Upper lobe of left lung (tissue), 6 donors: ENCODE measurements around the gene PCDH1. TPM values are rescaled to one million over a fixed set of nuclear protein-coding genes. Genes with fewer than 3 reads are reported as not detected.
A peak's percentile ranks its signal among the peaks of the same experiment; 100 is the strongest.

Experiments used
- ATAC-seq, 2 donors: fragments of 200-7000 bp; cut with Tn5 transposase; one replicate each; pipeline ENCODE4 v1.9.1; 2022; ENCODE audit warnings: mild to moderate bottlenecking in 2 of 2, moderate library complexity in 2 of 2; ENCODE audit not compliant: low FRiP score in 2 of 2
- DNase-seq, 2 donors: peaks; one replicate each; pipeline ENCODE4 v3.0.0-alpha.2; 2019 to 2020
- H3K27ac ChIP-seq, 4 donors: fragments of 200-600 bp; sonication (generic); one replicate each; pipeline ENCODE4 v1.5.1; 2016 to 2019
- H3K27me3 ChIP-seq, 4 donors: fragments of 200-600 bp; sonication (generic); one replicate each; pipeline ENCODE4 v1.5.1; 2017 to 2019
- H3K36me3 ChIP-seq, 4 donors: fragments of 200-600 bp; sonication (generic); one replicate each; pipeline ENCODE4 v1.5.1; 2016 to 2019
- H3K4me1 ChIP-seq, 4 donors: fragments of 200-600 bp; sonication (generic); one replicate each; pipeline ENCODE4 v1.5.1; 2018 to 2019
- H3K4me3 ChIP-seq, 4 donors: fragments of 200-600 bp; sonication (generic); one replicate each; pipeline ENCODE4 v1.5.1; 2017 to 2019; ENCODE audit warnings: mild to moderate bottlenecking in 2 of 4, moderate library complexity in 1 of 4
- H3K9me3 ChIP-seq, 4 donors: fragments of 200-600 bp; sonication (generic); one replicate each; pipeline ENCODE4 v1.5.1; 2018 to 2019
- EP300 ChIP-seq, 4 donors: sonication (generic); formaldehyde crosslinking; IDR thresholded peaks; one replicate each; pipeline ENCODE4 v1.5.1; 2017; ENCODE audit warnings: antibody characterized with exemption in 4 of 4, control low read depth in 2 of 4
- POLR2A ChIP-seq, 4 donors: fragments of 450-650 bp; IDR thresholded peaks; one replicate each; pipeline ENCODE4 v1.5.1; 2016 to 2017; ENCODE audit warnings: antibody characterized with exemption in 4 of 4, mild to moderate bottlenecking in 2 of 4
- POLR2AphosphoS5 ChIP-seq, 2 donors: sonication (generic); formaldehyde crosslinking; IDR thresholded peaks; one replicate each; pipeline ENCODE4 v1.5.1; 2017; ENCODE audit warnings: antibody characterized with exemption in 2 of 2
- WGBS, 2 donors: methylation state at CpG; one replicate each; pipeline ENCODE4 v1.1.5; 2017 to 2018; 5-methylcytosine and 5-hydroxymethylcytosine counted together
- total RNA-seq, 6 donors: library from RNA; depleted of rRNA in 4 of 6; stranded (reverse); fragments of >200 nt in 4 of 6; gene quantifications; one replicate each; pipeline versions ENCODE4 v1.1.0 to v1.2.1, GENCODE V29; 2016 to 2021
- TF ChIP-seq, protein P1 (sequence below), 6 experiments: fragments of 450-650 bp in 4 of 6; fragments of 200-600 bp in 2 of 6; sonication (generic) in 2 of 6; IDR thresholded peaks; one replicate each; pipeline ENCODE4 v1.5.1; 2016 to 2019; ENCODE audit warnings: antibody characterized with exemption in 6 of 6
- donor health status: DM: no; HTN: no; CAD: no; lungs with moderate emphysema.
- donor health status: DM: no; HTN: yes; CAD: no; lungs with severe emphysema.

Gene PCDH1
- total RNA-seq, 6 donors from 2014 or later: 41.3 to 133 (median 81.6) TPM

DNA sequence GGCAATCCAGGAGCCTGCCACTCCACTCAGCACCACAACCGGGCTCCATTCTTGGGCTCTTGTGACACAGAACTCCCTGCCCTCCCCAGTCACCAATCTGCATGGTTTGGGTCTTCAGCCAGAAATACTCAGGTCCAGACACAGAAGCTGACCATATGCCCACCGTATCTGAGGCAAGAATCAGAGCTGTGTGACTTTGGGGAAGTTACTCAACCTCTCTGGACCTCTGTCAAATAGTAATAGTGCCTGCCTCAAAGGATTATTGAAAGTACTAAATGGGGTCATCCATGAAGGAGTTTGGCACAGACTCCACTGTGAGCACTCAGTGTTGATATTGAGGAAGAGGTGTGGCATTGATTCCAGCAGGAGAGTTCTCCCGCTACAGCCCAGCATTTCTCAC lies 67.5 kb downstream of the PCDH1 start:
- TF ChIP-seq POLR2A (IDR thresholded peaks at IDR 0.05) (no peak), POLR2AphosphoS5 (IDR thresholded peaks at IDR 0.05) (no peak), EP300 (IDR thresholded peaks at IDR 0.05) (no peak)
- TF ChIP-seq, protein P1, sequence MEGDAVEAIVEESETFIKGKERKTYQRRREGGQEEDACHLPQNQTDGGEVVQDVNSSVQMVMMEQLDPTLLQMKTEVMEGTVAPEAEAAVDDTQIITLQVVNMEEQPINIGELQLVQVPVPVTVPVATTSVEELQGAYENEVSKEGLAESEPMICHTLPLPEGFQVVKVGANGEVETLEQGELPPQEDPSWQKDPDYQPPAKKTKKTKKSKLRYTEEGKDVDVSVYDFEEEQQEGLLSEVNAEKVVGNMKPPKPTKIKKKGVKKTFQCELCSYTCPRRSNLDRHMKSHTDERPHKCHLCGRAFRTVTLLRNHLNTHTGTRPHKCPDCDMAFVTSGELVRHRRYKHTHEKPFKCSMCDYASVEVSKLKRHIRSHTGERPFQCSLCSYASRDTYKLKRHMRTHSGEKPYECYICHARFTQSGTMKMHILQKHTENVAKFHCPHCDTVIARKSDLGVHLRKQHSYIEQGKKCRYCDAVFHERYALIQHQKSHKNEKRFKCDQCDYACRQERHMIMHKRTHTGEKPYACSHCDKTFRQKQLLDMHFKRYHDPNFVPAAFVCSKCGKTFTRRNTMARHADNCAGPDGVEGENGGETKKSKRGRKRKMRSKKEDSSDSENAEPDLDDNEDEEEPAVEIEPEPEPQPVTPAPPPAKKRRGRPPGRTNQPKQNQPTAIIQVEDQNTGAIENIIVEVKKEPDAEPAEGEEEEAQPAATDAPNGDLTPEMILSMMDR (IDR thresholded peaks at IDR 0.05): no peak
- Histone ChIP-seq H3K9me3 (no peaks in the 10 kb centered on the region), H3K4me1 (peaks cover 15 to 19% (median 16%) of the 10 kb centered on the region in 4 donors), H3K4me3 (no peak overlapping the region), H3K36me3 (no peaks in the 10 kb centered on the region), H3K27me3 (no peaks in the 10 kb centered on the region), H3K27ac (no peak overlapping the region)
- WGBS, 2 donors: 70 to 83% methylated on average over 3 of the region's 3 CpGs
- DNase-seq (no peak), ATAC-seq (no peak)

DNA sequence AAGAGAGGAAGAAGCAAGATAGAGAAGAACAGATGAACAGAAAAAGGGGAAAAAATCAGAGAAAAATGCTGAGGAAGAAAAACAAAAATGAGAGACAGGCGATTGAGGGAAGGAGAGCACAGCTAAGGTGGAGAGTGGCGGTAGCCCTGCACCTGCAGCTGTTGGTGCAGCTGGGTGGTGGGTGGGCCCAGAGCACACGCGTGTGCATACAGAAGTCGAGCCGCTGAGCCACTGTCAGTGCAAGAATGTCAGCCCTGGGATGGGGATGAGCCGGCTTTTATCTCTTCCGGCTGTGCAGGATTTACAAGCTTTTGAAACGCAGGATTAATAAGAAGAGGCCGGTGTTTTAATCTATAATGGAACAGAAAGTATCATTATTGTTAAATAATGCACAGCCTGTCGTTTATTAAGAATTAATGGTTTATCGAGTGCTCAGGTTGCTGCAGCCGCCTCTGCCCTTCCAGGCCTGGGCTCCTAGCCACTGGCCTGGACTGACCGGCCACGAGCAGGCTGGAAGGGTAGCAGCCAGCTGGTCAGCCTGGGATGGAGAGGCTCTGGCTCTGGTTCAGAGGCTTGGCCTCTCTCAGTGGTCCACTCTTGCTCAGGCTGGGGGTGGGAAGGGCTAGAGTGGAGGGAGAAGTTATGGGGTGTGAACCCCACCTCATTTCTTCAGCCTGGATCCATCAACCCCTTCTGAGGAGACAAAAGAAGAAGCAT lies 68.7 kb downstream of the PCDH1 start:
- TF ChIP-seq POLR2A (IDR thresholded peaks at IDR 0.05) (no peak), POLR2AphosphoS5 (IDR thresholded peaks at IDR 0.05) (no peak), EP300 (IDR thresholded peaks at IDR 0.05) (no peak)
- TF ChIP-seq, protein P1 (IDR thresholded peaks at IDR 0.05): no peak
- no peaks in the 10 kb centered on the region for H3K36me3 ChIP-seq
- DNase-seq (no peak), ATAC-seq (no peak)
- H3K9me3 ChIP-seq: no peaks in the 10 kb centered on the region
- H3K4me1 ChIP-seq: peaks cover 20 to 26% (median 24%) of the 10 kb centered on the region in 4 donors
- 80 to 81% methylated on average over 15 of the region's 15 CpGs for WGBS, 2 donors
- H3K4me3 ChIP-seq: no peak overlapping the region
- H3K27me3 ChIP-seq: no peaks in the 10 kb centered on the region
- H3K27ac ChIP-seq: no peak overlapping the region

DNA sequence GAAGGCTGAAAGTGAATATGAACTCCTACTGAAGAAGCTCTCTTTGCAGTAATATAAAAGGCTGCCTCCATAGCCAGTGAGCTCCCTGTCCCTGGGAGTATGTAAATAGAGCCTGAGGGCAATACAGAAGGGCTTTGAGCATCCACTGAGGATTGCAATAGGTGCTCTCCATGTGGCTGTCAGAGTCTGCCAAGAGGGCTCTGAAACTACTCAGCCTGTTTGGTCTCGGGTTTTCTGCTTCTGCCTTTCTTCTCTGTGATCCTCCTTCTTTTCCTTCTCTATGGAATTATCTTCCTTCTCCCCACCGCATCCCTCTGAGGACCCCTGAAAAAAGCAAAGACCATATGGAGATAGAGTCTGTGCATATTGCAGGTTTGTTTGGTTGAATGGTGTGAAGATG lies 69.4 kb downstream of the PCDH1 start:
- ATAC-seq (no peak), DNase-seq (no peak)
- H3K4me1 ChIP-seq: peaks cover 22 to 33% (median 29%) of the 10 kb centered on the region in 4 donors
- H3K27ac ChIP-seq: peak overlapping the region in 1 of 4 donors; percentile 46
- no peaks in the 10 kb centered on the region for H3K9me3 ChIP-seq
- no peaks in the 10 kb centered on the region for H3K36me3 ChIP-seq
- WGBS, 2 donors: 85% methylated on average over 2 of the region's 2 CpGs
- TF ChIP-seq, protein P1 (IDR thresholded peaks at IDR 0.05): no peak
- TF ChIP-seq POLR2A (IDR thresholded peaks at IDR 0.05): no peak
- TF ChIP-seq POLR2AphosphoS5 (IDR thresholded peaks at IDR 0.05): no peak
- TF ChIP-seq EP300 (IDR thresholded peaks at IDR 0.05): no peak
- H3K27me3 ChIP-seq: no peaks in the 10 kb centered on the region
- H3K4me3 ChIP-seq: no peak overlapping the region

DNA sequence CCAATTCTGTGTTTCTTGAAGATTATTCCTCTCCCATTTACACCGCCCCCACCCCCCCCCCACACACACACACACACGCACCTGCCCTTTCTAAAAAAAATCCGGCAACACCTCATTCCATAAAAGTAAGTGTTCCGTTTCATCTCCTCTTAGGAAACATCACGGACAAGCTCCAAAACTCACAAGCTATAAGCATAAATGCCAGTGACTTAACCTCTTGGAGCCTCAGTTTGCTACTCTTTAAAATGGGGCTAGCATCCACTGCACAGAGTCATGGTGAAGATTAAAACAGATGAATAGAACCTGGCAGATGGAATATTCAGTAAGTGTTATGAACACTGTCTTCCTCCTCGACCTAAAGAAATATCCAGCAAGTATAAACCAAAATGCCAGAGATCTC lies 70.5 kb downstream of the PCDH1 start:
- TF ChIP-seq, protein P1 (IDR thresholded peaks at IDR 0.05): no peak
- TF ChIP-seq POLR2A (IDR thresholded peaks at IDR 0.05) (no peak), EP300 (IDR thresholded peaks at IDR 0.05) (no peak), POLR2AphosphoS5 (IDR thresholded peaks at IDR 0.05) (no peak)
- H3K27me3 ChIP-seq: no peaks in the 10 kb centered on the region
- WGBS, 2 donors: 67 to 70% methylated on average over 6 of the region's 6 CpGs
- H3K9me3 ChIP-seq: no peaks in the 10 kb centered on the region
- H3K27ac ChIP-seq: peak overlapping the region in 1 of 4 donors; percentile 46
- H3K4me3 ChIP-seq: no peak overlapping the region
- no peak for ATAC-seq
- DNase-seq: no peak
- no peaks in the 10 kb centered on the region for H3K36me3 ChIP-seq
- peaks cover 25 to 37% (median 31%) of the 10 kb centered on the region in 4 donors for H3K4me1 ChIP-seq

DNA sequence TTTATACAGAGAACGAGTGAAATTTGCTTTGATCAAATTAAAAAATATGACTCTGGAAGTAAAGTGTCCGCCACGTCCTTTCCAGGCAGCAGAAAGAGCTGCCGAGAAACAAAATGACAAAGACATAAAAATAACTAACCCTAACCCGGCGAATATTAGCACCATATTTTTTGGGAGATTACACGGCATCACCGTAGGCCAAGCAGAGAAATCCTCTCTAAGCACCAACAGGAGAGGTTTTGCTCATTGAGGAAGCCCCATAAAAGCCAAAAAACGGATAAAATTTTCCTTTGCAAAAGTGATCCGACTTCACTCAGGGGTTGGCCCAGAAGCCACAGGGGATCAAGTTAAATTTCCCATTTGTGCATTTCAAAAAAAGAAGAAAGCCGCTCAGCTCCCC lies 70.9 kb downstream of the PCDH1 start:
- Histone ChIP-seq H3K27ac (peak overlapping the region; percentile 73 to 85 (median 77)), H3K27me3 (no peaks in the 10 kb centered on the region), H3K4me3 (no peak overlapping the region), H3K9me3 (no peaks in the 10 kb centered on the region), H3K4me1 (peaks cover 25 to 37% (median 29%) of the 10 kb centered on the region in 4 donors), H3K36me3 (no peaks in the 10 kb centered on the region)
- no peak for DNase-seq
- 76 to 80% methylated on average over 11 of the region's 11 CpGs for WGBS, 2 donors
- ATAC-seq: no peak
- no peak for TF ChIP-seq POLR2AphosphoS5 (IDR thresholded peaks at IDR 0.05)
- TF ChIP-seq EP300 (IDR thresholded peaks at IDR 0.05): no peak
- no peak for TF ChIP-seq POLR2A (IDR thresholded peaks at IDR 0.05)
- TF ChIP-seq, protein P1 (IDR thresholded peaks at IDR 0.05): no peak
